Left forelimb (tissue), 1 donor: ENCODE measurements around the gene KHK.

ENCODE experiments used
- DNase-seq: peaks from one replicate; pipeline ENCODE4 v3.0.0-alpha.2; 2018; ENCODE audit warnings: low spot score

KHK gene

DNA sequence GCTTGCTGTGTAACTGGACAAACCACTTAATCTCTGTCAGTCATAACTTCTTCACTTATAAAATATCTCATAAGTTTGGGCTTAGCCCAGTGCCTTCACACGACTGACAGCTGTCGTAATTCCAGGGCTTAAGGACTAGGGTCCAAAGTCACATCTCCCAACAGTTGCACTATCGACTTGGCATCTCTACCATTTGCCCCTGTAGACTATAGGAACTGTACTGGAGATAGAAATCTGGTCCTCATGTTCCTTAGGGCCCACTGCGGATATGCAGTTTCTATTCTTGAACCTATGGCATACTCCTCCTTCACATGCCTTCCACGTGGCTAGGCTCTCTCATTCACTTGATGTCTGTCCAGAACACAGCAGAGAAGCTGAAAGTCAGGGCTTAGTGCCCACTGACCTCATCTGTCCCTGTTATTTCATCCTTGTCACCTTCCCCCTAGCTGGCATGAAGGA, 39.7 kb downstream of the KHK start:
- DNase-seq, result no peak

DNA sequence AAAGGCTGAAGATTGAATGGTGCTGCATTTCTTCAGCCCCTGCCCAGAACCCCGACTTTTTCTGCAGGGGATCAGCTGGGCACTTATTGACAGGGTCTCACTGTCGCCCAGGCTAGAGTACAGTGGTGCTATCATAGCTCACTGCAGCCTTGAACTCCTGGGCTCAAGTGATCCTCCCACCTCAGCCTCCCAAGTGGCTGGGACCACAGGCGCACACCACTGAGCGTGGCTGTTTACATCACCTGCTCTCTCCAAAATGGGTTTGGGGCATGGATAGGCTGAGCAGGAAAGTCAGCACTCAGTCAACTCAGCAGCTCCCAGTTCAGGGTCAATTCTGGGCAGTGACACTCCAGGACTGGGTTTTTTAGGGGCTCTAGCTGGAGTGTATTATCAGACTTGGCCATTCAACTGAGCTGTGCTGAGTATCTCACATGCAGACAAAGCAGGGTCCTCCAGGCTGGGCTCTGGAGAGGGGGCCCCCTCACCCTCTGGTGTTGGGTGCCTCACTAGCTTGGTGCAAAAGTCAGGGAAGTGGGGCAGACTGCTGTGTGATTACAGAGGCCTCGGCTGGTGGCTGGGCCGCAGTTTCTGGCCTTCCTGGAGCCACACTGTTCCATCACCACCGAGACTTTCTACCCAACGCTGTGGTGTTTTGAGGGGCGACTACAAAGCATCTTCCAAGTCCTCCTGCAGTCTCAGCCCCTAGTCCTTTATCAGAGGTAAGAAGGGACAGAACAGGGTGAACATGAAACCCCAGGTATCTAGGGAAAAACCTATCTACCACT, 41.5 kb downstream of the KHK start:
- no peak for DNase-seq

DNA sequence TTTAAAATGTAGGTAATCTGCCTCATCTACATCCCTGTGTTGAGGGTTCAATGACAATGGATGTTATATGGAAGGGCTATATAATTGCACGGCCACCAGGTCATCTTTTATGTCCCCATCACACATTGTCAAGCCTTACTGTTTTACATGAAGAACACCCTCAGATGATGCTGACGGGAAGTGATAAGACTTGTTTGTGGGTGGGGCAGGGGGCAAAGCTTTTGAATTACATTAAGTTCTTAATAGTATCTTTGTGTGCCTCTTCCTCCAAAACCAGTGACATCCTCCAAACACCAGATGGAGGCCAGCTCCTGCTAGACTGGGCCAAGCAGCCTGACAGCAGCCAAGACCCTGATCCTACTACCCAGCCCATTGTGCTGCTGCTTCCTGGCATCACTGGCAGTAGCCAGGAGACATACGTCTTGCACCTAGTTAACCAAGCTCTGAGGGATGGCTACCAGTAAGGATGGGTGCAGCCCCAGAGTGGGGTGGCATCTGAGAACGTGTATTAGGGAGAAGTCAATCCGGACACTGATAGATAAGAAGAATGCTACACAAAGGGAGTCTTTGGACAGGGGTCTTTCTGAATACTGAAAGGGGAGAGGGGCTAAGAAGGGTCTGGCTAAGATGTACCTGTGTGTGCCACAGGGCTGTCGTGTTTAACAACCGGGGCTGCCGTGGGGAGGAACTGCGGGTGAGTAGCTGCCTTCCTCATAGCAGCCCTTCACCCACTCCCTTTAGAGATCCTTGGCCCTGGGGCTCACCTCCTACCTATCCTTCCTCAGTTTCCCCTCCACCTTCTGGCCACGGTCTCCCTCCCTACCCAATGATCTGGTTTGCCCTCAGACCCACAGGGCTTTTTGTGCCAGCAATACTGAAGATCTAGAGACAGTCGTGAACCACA, 42.3 kb downstream of the KHK start:
- DNase-seq, result peak; percentile 41

DNA sequence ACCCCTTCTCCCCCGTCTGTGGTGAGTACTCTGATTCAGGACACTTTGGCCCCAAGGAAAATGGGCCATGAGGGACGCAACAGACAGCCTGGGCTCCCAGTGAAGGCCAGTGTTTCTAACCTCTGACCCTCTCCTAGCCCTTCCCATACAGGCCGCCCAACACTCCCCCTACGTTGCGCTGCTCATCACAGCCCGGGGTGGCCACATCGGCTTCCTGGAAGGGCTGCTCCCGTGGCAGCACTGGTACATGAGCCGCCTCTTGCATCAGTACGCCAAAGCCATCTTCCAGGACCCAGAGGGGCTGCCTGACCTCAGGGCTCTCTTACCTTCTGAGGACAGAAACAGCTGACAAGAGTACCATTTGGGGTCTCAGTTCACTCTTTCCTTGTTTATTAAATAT, 43.8 kb downstream of the KHK start:
- peak; percentile 44 for DNase-seq

DNA sequence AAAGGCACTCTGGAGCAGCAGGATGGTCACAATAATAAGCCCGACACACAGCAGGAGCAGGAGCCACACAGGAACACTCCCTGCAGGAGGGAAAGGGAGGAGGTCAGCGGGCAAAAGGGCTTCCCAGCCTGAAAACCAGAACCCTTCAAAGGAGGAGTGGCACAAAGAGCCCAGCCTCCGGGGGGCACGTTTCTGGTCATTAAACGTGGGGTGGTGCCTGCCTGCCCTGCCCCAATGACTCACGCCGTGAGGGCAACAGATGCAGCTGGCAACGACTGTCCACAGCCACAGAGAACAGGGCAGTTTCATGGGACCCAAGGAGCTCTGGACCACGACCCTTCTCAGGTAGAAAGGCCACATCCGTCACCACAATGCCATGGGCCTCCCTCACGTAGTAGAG, 44.9 kb downstream of the KHK start:
- DNase-seq, result no peak

DNA sequence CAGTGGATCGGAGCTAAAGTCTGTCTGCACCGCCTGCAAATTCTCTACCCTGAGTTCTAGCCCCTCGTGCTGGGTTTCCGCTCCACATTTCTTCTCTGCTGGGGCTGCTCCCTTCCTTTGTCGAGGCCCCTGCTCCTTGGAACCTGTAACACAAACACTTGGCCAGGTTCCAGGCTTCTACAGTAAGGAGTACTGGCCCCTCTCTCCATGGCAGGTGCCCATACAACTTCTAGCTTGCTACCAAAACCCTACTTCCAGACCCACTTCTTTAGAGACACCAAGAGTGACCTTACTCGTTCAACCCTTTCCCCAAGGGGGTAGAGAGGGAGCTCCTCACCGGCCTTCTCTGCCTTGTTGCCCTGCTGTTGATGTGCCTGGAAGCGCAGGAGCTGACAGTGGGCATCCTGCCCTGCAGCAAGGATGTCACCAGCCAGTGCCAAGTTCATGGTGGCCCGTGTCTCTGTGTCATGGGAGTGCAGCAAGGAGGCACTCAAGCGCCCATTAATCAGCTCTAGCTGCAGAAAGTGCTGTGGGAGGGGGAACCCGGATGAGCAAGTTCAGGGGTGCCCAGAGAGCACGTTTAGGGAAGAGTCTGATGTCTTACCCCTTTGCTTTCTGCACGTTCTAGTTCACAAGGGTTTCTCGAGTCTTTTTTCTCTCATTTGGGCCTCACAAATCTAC, 46.8 kb downstream of the KHK start:
- DNase-seq, result no peak

DNA sequence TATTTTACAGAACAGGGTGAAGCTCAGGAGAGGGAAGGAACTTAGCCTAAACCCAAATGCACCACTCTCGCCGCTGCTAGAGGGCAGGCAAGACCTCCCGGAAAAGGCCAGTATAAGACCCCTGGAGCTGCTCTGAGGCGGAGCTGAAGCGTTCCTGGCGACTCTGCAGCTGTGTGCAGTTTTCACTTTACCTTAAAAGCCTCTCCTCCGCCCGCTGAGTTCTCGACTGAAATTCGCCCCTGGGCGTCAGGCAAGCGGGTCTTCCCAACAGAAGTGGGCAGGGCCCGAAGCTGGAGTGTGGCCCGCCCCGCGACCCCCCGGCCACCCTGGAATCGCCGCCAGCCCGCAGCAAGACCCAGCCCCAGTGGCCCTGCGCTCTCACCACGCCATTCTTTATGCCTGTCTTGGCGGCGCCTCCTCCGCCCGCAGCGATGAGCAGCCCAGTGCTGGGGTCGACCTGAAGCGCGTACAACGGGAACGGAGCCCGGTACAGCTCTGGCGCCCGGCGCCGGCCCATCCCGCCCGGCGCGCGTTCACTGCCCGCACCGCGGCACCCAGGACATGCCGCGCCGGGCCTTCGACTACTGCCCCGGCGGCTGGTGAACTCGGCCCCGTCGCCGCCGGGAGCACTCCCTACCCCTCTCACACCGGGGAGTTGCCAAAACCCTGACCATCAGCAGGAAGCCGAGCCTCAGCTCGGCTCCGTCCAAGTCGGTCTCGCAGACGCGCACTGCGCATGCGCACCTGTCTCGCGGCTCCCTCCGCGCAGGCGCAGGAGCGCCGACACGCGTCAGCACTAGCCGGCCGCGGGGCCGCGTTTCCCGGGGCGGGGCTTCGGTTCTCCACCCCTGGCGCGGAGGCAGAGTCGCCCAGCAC, 47.6 kb downstream of the KHK start, which contains the start of gene PREB:
Gene PREB (minus strand): TSS at position 732 of the 876 bp plus-strand sequence. CDS start 215 bp downstream, at position 517.
- DNase-seq, result peak; percentile 98

DNA sequence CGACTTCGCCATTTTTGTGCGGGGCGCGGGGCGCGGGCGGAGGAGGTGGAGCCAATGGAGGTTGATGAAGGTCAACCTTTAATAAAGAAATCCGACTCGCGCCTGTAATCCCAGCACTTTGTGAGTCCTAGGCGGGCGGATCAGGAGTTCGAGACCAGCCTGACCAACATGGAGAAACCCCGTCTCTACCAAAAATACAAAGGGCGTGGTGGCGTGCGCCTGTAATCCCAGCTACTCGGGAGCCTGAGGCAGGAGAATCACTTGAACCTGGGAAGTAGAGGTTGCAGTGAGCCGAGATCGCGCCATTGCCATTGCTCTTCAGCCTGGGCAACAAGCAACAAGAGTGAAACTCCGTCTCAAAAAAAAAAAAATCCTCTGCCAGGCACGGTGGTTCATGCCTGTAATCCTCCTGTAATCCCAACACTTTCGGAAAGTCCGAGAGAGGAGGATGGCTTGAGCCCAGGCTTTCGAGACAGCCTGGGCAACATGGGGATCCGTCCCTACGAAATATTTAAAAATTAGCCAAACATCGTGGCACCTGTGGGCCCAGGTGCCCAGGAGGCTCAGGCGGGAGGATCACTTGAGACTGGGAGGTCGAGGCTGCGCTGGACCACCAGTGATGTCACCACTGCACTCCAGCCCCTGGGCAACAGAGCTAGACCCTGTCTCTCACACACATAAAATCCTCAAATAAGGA, 48.4 kb downstream of the KHK start:
- no peak for DNase-seq

DNA sequence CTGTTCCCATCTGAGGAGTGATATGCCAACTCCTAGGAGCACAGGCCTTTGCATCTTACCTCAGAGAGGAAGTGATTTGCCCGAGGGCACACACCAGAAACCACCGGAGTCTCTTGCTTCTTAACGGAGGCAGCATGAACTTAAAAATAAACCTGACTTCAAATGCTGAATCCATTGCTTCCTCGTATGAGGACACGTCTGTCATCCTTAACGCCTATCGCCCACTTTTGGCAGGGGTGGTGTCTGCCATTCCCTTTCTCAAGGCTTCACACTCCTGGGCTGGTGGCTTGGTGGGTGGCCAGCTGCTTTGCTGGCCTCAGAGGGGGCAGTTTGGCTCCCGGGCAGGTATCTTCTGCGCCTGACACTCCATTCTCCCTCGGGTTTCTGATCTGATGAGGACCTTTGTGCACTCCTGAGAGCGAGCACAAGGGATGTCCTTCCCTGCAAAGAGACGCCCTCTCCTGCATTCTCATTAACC, 48.9 kb downstream of the KHK start:
- DNase-seq, result no peak

DNA sequence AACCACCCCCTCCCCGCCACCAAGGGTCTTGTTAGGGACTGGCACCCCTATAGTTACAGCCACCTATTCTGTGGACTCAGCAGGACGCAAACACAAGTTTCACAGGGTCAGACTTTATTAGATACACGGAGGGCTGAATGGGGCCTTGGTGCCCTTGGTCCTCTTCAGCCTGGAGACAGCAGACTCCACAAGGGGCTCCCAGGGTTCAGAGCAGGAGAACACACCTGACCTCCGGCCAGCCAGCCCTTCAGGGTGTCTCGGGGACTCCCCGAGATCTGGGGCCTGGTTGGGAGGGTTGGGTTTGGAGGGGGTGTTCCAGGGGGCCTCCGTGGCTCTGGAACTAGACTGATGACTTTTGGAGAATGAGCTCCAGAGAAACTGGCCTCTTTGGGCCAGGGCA, 50.2 kb downstream of the KHK start:
- DNase-seq, result no peak

DNA sequence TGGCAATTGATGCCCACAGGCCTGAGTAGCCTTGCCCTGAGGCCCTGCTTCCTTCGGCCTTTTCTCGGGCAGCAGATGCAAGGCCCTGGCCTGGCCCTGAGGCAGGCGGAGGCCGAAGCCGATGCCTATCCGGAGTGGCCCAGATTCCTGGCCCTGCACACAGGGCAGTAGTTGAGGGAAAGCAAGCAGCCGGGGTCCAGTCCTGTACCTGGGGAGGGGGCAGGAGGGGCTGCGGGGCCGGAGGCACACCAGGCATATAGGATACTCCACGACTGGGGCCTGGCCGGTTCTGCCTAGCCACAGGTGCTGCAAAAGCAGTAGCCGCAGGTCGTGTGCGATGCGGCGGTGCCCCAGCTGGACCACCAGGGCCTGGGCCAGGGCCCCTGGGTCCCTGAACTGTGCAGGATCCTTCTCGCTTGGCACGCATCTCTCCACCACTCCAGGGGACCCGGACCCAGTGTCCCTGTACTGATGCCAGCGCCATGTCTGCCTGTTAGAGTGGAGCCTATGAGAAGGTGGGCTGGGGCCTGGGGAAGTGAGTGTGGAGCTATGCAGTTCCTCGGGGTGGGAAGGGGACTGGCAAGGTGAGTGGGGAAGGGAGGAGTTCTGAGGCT, 50.9 kb downstream of the KHK start:
- DNase-seq, result no peak

DNA sequence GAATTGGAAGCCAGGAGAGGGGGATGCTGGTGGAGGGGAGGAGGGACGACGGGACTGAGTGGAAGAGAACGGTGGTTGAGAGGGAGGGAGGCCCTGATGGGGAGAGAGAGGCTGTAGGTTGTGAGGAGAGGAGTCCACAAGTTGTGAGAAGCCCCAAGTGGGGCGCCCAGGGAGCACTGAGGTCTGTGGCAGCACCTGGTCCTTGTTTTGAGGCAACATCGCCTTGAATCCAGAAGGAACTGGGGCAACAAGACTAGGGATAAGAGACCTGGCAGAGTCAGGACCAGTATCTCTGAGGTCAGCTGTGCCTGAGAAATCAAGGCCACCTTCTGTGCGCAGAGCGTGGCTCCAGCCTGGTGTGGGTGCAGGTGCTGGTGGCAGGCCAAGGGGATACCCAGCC, 51.5 kb downstream of the KHK start:
- no peak for DNase-seq

DNA sequence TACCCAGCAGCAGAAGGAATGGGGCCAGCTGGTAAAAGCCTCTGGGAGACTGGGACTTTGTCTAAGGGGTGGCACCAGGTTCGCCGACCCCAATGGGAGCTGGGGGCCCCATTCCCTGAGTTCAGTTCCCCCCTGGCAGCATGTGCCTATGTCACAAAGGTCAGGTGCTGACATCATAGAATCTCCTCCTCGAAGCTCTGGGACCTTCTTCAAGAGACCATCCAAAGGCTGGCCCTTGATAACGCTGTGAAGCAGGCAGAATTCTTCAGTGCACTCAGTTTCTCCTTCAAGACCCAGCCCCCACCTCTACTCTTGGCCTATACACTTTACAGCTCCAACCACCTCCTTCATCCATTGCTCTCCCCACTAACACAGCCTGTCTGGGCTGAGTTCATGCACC, 52.7 kb downstream of the KHK start, which contains the start of gene PRR30:
Gene PRR30 (minus strand): TSS at position 101 of the 400 bp plus-strand sequence. CDS start 1,081 bp downstream, outside the sequence.
- DNase-seq, result no peak

DNA sequence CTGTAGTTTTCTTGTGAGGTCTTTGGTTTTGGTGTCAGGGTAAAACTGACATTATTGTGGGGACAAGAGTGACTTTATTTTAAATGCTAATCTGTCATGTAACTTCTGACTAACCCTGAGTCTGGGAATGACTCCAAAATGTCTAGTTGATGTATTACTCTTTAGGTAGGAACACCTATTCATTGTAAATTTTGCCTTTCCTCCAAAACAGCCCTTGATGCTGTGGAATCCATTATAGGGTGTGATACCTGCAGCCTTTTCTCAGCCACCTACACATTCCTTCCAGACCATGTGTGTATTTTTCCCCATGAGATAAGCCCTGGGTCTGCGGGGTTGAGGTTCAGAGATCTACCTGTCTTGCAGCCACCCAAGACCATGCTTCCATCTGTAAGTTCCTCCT, 56.7 kb downstream of the KHK start:
- no peak for DNase-seq

DNA sequence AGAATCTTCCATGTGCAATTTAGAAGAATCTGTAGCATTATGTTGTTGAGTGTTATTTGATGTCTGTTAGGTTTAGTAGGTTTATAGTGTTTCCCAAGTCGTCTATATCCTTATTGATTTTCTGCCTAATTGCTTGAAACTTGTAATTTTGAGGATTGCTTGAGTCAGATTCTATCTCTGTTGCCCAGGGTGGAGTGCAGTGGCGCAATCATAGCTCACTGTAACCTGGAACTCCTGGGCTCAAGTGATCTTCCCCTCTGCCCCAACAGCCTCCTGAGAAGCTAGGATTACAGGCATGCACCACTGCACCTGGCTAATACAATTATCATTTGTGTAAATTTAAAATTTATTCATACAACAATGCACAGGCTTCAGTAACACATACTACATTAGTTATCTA, 59.1 kb downstream of the KHK start:
- no peak for DNase-seq

DNA sequence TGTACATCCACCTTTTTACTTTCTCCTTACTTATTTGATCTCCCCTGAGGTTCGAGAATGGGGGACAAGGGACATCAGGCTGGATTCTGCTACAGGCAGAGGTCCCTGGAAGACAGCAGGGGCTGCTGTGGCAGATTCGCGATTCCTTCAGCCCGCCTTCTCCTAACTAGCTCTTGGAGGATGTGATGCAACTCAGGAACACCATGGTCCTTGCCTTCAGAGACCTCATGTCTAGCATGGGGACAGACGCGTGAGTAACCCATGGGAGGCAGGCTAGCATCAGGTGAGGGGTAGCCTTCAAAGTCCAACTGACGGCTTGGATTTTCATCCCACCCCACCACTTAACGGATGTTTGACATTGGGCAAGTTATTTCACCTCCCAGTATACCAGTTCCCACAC, 61.4 kb downstream of the KHK start:
- no peak for DNase-seq

DNA sequence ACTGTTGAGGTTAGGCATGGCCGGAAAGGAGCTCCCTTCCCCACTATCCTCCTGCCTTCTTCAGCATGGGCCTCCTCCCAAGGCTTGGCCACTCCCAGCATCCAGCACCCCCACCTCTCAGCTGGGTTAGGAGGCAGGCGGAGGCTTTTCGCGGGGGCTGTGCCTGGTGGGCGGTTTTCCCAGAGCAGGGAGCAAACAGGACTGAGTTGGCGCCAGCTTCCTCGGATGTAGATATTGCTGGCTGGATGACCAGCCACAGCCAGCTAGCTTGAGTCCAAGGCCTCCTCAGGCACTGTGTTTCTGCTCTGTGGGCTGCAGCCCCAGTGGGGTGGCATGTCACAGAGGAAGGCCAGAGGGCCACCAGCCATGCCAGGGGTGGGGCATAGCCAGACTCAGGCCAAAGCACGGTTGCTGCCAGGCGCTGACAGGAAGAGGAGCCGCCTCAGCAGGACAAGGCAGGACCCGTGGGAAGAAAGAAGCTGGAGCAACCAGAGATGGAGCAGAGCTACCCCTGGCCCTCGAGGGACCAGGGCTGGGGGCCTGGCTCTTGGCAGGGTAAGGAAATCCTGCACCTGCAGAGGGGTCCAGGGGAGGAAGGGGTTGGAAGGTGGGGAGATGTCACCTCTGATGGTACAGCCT, 62.3 kb downstream of the KHK start, which contains the start of gene TCF23:
Gene TCF23 (plus strand): TSS at position 204 of the 639 bp plus-strand sequence. CDS start 130 bp downstream, at position 334.
- no peak for DNase-seq

DNA sequence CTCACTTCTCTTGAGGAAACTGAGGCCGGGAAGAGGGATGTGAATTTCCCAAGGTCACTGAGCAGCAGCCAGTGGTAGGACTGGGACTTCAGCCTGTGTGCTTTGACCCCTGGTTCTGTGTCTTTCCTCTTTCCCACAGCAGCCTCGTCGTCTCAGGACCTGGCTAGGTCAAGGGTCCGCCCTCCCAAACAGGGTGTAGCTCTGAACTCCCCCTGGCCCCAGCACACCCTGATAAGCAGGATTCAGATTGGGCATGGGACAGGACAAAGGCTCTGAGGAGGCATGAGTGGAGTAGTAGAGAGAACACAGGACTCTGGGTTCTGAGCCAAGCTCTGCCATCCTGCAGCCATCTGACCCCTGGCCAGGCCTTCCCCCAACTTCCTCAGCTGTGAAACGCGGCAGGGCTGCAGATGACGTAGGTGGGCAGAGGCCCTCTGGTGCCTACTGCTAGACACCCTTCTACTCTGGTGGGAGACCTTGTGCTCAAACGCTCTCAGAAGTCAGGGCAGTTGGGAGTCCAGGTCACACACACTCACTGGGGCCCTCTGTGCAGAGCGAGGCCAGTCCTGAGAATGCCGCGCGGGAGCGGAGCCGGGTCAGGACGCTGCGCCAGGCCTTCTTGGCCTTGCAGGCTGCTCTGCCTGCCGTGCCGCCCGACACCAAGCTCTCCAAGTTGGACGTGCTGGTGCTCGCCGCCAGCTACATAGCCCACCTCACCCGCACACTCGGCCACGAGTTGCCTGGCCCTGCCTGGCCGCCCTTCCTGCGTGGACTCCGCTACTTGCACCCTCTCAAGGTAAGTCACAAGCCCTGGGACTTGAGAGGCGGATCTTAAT, 63.2 kb downstream of the KHK start:
- DNase-seq, result no peak
